SK-N-MC (cell line): ENCODE measurements around the gene STMND1.

Source experiments
- EZH2 ChIP-seq: fragments of 200-600 bp; sonication (generic); IDR thresholded peaks from one replicate; pipeline ENCODE4 v1.6.1; 2017; ENCODE audit warnings: antibody characterized with exemption
- POLR2AphosphoS5 ChIP-seq: IDR thresholded peaks from 2 replicates; pipeline ENCODE4 v1.6.1; 2012; ENCODE audit warnings: mild to moderate bottlenecking, low read depth, low read length, borderline replicate concordance

DNA sequence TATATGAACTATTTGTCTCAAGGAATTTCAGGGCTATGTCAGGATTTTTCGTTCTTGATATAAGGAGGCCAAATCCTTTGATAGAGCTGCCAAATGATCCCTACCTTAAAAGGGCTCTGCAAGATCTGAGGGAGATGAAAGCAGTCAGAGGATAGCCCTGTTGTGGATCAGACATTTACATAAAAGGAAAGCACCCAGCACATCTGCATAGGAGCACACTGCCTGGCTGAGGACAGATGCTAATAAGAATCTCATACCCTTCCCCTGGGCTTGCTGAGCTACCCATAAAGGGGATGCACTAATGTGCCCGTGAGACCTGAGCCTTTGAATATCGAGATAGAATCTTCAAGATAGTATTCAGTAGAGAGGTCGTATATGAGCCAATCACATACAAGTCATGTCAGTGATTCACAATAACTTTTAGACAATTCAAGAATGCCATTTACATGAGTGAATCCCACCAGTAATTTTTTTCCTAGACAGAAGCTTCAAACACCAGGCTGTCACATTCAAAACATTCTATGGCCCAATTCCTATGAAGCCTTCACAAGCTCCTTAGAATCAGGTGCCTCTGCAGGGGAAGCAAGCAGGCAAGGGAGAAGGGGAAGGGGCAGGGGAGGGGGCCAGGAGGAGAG is 71.1 kb downstream of the STMND1 start:
- TF ChIP-seq POLR2AphosphoS5 (no peak), EZH2 (no peak)
